NCI-H524 treated with DMSO at 0.1 percent for 48 hours (cell line): Measurements from ENCODE around the gene LAMTOR5.
"Not testable (repeated sequence)": the region's sequence is repeated elsewhere in the genome, so short reads cannot be mapped to it uniquely, and the experiment has no call there.

Experiments
- DNase-seq: peaks from one replicate; lab custom pipeline; 2025; lab: John Stamatoyannopoulos, UW

Gene LAMTOR5

DNA sequence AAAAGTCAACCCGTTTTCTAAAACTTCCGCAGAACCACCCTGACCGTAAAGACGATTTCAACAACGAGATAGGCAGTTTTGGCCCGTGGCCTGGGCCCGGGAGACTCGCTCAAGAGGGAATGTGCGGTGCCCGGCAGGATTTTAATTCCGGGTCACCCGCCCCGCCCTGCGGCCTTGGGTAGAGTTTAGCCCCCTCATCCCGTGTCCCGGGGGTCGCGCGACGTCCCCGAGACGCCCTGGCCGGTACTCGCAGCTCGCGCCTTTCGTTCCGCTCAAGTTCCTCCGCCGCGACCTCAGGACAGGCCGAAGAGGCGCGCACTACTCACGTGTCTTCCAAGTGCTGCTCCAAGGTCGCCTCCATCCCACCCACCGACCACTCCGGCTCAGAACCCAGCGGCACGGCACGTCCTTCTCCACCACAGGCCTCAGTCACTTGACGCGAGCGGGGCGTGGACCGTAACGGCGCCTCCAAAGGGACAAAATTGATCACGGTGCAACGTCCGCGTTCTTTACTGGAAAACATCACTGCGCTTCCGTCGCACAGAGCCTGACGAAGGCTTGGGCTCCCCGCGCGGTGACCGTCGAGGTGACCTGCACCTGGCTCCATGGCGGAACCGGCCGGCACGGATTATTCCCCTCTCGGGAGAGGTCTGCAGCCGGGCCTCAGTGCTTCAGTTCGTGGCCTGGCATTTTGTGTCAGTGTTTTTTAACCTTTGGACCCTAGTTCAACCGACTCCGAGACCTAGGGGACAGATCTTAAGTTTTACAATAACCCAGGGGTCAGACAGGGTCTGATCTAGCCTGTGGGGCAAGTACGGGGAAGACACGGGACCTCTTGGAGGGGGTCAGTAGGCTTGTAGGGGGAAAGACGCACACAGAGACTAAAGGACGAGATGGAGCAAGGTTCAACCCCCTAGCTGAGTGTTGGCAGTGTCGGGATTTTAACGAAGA lies at the start of gene LAMTOR5:
LAMTOR5 (minus strand) TSS at position 435 of the 951 bp plus-strand sequence; CDS start at position 361, 74 bp downstream.
- DNase-seq: peak; percentile 37

DNA sequence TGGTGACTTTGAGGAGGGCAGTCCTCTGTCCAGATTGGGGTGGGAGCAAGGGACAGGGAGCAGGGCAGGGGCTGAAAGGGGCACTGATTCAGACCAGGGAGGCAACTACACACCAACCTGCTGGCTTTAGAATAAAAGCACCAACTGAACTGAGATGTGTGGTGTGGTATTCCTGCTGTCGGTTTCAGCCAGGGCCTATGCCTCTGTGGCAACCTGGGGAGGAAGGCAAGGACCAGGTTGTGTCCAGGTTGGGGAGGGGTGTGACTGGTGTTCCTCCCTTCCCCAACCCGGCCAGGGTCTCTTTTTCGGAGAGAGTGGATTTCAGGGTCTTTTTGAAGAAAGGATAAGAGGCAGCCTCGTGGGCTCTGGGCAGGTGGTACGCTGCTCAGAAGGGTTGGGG lies 49.7 kb upstream of the LAMTOR5 start:
- no peak for DNase-seq

DNA sequence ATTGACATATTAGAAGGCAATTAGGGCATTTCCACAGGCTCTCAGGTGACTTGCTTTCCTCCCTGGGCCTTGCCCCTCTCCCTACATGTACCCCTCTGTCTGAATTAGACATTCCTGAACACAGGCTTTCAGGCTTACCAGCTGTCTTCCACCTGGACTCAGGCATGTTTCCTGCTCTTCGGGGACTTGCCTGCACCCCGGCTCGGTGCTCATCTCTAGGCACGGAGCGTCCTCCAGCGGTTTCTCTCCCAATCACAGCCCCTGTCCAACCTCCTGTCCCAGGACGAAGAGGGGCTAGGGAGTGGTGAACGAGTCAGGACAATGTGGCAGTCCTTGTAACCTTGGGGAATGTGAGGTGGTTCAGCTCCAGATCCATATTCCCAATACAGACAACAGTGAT lies 47.7 kb upstream of the LAMTOR5 start:
- no peak for DNase-seq

DNA sequence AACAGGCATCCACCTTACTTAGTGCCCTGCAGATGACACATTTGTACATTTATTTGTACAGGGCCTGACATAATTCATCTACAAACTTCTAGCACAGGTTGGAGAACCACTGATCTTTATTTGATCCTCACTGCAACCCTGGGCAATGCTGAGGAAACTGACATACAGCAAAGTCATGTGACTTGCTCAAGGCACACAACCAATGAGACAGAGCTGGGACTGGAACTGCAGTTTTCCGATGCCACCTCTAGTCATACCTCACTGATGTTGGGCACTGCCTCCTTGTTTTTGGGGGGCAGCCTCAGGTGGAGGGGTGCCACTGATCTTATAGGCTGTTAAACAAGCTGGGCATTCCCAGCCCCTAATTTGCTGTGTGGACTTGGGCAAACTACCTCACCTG lies 46.8 kb upstream of the LAMTOR5 start:
- DNase-seq: no peak

DNA sequence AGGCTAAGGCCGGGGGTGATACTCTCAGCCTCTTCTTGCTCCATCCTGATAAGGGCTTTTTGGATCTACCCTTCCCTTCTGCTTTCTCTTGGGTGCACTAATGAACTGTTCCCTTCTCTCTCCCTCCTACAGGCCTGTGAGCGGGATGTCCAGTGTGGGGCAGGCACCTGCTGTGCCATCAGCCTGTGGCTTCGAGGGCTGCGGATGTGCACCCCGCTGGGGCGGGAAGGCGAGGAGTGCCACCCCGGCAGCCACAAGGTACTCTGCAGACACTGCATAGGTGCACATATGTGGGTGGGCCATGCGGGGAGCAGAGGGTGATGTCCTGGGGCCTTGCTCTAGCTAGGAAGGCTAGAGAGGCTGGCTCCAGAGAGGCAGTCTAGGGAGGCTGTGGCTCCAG lies 46.3 kb upstream of the LAMTOR5 start:
- DNase-seq: no peak

DNA sequence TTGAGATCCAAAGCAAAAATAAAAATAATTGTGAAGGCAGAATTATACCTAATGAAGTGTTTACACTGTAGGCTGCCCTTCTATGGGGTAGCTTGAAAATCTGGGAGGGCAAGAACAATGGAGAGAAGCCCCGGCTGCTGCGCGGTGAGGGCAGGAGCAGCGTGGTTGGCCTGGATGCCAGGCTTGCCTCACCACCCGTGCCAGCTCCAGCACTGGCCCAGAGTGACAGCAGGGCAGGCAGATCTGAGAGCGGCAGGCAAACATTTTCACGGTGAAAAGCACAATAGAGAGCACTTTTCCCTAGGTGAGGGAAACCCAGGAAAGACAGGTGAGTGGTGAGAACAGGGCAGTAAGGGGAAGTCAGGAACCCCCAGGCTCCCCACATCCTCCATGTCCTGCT lies 44.8 kb upstream of the LAMTOR5 start:
- no peak for DNase-seq

DNA sequence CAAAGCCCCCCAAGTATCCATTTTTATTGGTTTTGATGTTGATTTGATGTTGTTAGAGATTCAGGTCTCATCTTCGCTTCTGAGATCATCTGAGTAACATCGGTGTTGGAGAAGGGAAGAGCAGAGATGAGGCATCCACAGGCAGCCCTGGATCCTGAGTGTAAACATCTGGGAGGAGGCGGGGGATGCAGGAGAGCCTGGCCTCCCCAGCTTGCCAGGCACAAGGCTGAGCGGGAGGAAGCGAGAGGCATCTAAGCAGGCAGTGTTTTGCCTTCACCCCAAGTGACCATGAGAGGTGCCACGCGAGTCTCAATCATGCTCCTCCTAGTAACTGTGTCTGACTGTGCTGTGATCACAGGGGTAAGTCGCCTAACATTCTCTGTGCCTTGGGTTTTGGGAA lies 43.4 kb upstream of the LAMTOR5 start, which contains the start of gene PROK1:
PROK1 (plus strand) TSS at position 221 of the 400 bp plus-strand sequence; CDS start at position 289, 68 bp downstream.
- DNase-seq: no peak

DNA sequence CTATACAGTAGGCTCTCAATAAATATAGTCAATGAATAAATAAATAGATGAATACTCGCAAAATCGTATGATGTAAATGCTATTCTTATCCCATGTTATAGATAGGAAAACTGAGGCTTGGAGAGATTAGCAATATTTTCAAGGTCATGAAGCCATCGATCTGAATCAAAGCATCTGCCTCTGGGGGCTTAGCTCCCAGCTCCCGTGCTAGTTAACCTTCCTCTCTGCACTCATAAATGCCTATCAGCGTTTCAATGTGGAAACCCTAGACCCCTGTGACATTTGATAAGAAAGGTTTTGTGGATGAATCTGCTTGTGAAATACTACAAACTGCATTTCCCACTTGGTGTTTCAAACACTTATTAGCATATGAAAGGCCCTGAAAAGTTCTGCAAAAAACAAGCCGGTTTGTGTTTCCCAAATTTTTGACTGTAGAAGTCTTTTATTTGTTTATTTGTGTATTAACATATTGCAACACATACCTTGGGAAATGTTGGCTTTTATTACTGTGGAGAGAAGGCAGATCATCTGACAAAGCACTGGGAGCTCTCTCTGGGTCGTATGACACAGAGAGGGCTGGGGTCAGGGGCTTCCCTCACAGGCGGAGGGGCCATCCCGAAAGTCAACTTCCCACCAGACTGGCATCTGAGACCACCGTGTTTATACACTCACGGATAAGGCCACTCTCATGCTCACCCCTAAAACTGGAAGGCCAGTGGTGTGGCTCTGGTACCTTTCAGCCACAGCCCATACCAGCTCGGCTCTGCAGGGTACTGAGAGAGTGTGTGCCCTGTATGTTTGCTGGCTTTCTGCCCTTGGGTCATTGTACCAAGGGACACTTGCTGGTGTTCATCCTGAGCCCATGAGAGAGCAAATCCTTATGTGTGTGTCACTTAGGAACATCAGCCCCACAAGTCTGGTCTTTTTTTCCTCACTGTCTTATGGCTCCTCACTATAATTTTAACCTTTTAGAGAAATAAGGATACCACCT lies 42.5 kb upstream of the LAMTOR5 start:
- DNase-seq: no peak

DNA sequence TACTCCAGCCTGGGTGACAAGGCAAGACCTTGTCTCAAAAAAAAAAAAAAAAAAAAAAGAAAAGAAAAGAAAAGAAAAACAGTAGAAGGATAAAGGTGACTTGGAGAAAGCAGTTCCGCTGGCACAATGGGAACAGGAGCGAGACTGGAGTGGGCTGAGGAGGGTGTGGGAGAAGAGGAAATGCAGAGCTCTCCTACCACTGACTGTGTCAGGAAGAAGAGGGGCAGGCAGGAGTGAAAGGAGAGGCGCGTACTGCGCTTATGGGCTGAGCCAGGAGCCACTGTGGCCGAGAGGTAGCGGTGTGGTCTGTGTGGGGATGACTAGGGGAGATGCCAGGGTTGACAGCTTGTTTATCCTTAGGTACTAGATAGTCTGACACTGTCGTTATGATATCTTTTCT lies 37.1 kb upstream of the LAMTOR5 start:
- DNase-seq: no peak

DNA sequence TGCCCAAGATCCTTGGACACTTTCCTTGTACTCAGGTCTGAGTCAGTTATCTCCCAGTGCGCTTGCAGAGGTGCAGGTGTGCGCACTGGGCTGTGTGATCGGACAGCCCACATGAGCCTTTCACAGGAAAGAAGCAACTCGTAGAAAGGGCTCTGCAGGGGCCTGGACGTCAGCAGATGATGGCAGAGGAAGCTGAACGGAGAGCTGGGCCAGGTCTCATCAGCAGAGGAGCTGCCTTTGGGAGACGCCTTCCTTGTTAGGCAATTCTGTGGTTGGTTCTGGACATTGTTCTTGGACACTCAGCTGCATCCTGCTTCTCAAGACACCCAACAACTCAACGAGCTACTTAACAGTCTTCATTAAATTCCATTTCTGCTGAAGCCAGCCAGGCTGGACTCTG lies 36.0 kb upstream of the LAMTOR5 start:
- DNase-seq: no peak

DNA sequence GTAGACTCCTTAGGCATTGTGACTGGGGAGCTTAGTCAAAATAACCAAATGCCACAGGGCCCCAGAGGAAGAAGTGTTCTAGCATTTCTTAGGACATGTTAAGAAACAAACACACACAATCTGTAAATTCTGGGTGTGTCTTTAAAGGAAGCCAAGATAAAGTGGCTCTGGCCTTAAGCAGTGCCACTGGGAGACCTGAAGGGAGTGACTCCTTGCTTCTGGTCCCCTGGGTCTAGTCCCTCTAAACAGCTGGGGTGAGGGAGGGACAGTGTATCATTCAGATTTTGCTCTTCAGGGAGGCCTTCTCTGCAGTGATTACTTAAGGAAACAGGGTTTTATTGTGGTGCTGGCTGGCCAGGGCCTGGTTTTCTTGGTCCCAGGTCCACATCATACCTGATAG lies 34.4 kb upstream of the LAMTOR5 start:
- no peak for DNase-seq

DNA sequence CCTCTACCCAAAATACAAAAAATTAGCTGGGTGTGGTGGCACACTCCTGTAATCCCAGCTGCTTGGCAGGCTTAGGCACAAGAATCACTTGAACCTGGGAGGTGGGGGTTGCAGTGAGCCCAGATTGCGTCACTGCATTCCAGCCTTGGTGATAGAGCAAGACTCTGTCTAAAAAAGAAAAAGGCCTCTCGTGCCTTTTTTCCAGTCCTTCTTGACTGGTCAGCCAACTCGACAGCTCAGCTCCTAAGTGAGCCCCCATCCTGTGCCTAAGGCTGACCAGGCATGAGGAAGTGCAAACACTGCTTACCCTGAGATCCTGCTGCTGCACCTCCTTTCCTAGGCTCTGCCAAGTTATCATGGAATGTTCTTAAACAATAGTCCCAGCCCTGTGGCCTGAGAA lies 33.4 kb upstream of the LAMTOR5 start:
- no peak for DNase-seq

DNA sequence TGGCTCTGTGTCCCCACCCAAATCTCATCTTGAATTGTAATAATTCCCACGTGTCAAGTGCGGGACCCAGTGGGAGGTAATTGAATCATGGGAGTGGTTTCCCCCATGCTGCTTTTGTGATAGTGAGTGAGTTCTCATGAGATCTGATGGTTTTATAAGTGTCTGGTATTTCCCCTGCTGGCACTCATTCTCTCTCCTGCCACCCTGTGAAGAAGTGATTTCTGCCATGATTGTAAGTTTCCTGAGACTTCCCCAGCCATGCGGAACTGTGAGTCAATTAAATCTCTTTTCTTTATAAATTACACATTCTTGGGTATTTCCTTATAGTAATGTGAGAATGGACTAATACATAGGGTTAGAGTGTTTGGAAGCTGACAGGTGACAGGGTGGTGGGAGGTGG lies 32.4 kb upstream of the LAMTOR5 start:
- not testable (repeated sequence) for DNase-seq

DNA sequence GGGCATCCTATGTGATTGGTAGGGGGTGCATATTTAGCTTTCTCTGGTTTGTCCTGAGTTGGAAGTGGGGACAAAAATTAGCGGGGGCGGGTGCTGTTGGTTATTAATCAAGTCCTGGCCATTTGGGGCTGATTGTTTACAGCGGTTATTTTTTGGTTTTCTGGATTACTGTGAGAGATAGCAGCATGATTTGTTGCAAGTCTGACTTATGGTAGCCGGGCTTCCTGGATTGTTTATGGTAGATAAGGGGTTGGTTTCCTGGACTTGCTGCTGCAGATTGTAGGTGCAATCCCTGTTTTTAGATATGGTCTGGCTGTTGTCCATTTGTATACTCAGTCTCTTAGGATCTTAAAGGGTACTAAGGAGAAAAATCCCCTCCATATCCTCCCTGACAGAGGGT lies 31.4 kb upstream of the LAMTOR5 start:
- DNase-seq: no peak

DNA sequence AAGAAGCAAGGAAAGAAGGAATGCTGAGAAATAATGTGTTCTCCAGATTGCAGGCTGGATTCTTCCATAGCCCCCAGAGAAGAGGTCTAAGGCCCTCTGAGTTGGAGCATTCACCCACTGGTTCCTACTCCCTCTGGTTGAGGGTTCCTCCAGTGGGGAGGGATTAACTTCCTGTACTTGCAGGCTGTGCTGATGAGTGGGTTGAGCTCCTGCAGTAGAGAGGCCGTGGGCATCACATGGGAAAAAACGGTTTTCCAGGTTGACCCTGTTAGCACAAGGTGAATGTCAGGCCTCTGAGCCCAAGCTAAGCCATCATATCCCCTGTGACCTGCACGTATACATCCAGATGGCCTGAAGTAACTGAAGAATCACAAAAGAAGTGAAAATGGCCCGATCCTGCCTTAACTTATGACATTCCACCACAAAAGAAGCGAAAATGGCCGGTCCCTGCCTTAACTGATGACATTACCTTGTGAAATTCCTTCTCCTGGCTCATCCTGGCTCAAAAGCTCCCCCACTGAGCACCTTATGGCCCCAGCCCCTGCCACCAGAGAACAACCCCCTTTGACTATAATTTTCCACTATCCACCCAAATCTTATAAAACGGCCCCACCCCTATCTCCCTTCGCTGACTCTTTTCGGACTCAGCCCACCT lies 30.3 kb upstream of the LAMTOR5 start:
- DNase-seq: not testable (repeated sequence)

DNA sequence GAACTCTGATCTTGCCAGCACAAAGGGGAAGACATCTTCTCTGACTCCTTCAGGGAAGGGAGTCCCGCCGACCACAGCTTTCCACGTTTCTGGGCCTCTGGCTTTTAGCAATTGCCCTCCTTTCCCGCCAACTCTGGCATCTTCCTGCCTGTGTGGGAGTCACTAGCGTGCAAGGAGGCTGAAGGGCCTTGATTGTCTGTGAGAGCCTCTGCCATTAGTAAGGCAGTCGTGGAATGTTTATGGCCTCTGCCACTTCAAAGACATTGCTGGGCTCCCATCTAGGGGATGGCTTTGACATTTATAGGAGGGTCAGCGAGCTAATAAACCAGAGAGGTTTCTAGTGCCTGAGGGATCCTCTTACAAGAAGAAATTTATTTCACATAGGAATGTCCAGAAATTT lies 29.1 kb upstream of the LAMTOR5 start:
- no peak for DNase-seq

DNA sequence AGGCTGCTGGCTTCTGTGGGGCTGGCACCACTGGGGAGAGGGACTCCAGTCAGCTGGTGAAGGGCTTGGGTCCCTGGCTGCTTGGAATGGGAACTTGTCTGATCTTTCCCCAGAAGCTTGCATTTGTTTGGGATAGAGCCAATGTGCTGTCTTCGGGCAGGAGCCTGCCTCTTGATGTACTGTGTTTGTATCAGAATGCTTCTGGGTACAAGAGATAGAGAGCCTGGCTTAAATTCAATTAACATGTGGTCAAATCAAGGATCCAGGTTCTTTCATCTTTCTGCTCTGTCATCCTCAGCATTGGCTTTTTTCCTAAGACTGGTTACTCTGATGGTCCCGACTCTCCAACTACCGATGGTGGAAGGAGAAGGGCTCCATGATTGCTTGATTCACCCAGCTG lies 27.5 kb upstream of the LAMTOR5 start:
- DNase-seq: no peak

DNA sequence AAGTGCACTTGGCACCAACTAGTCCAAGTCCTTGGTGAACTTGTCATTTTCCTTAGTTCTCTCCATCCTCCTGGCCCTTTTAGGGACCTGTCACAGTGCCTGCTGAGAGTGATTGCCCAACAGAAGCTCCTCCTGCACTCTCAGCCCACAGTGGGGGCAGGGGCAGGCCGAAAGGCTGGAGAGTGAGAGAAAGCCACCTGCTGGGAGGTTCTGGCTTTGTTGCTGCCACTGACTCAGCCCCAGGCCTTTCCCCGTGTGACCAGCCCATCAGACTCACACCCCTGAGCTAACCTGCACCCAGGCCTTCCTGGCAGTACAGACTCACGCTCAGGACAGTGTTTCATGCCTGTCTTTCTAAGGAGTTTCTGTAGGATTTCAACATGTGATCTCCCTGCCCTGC lies 26.3 kb upstream of the LAMTOR5 start:
- DNase-seq: no peak

DNA sequence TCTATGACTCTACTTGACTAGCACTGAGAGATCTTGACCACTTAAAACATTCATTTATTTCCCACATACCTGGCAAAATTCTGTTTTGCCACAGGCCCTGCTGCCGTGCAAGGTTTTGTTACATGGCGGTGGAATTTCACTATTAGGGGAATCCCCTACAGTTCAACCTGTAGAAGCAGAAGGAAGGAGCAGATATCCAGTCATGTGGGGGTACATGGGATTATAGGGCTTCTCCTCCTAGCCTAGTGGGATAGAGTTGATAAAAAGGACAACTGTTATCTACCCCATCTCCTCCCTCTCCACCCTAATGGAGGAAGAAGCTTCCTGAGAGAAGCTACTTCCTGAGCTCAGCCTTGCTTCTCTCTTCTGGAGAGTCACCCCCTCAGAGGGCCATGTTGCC lies 25.7 kb upstream of the LAMTOR5 start:
- no peak for DNase-seq

DNA sequence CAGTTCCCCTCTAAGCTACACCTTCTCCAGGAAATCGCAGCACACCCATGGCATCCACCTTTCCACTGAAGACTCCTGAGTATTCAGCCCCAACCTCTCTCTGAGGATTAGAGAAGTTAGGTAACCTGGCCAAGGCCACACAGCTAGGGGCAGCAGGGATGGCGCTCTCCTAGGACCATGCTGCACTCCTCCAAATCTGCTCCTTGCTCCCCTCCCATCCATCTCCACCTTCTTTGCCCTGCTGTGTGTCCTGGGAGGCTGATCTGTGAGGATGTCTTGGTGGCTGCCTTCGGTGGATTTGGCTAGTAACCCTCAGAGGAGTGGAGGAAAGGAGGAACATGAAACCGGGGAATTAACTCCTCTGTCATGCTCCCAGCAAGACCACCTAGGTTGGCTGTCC lies 23.4 kb upstream of the LAMTOR5 start:
- no peak for DNase-seq

DNA sequence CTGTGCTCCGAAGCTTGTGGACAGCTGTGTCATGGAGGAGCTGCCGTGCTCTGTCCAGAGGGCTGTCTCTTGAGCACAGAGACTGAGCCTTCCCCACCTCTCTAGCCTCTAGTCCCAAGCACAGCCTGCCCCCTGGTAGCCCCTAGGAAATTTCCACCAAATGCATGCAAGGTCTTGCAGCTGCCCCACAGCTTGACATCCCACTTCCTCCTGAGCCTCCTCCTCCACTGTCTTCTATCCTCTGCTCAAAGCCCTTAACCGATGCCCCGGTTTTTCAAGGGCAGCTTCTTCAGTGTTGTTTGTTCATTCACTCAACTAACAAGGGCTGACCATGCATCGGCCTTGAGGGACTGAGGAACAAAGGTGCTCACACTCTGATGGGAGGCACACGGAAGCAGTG lies 22.9 kb upstream of the LAMTOR5 start:
- DNase-seq: no peak

DNA sequence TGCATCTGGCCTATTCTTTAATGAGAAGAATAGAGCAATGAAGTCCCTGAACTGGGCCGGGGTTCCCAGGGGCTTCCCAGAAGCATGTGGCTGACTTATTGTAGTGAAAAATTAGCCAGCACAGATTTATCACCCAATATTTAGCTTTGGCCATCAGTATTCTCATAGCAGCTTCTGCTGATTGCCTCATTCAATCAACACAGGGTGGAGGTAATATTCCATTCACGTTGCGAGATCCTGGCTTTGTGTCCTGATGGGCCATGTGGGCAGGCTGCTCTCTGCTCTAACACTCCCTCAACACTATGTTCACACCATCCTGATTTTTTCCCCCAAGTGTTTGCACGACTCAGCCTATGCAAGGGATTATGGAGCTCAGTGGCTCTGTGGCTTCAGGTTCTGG lies 21.5 kb upstream of the LAMTOR5 start:
- DNase-seq: no peak
